GM13976 (cell line): ENCODE results near the gene OOSP3.

ENCODE experiments used
- DNase-seq: peaks from one replicate; pipeline ENCODE4 v3.0.0; 2012; ENCODE audit warnings: low spot score
- CTCF ChIP-seq: IDR thresholded peaks from 2 replicates; pipeline ENCODE4 v1.5.1; 2012; ENCODE audit warnings: borderline replicate concordance, mild to moderate bottlenecking; ENCODE audit not compliant: insufficient read depth; ENCODE audit errors: extremely low read depth, missing control alignments, control extremely low read depth
- in situ Hi-C: fragments of 300-500 bp; cut with MboI; formaldehyde crosslinking; loops from one replicate; pipeline ENCODE4 v1.12.0; 2022; ENCODE audit warnings: low sequenced_read_pairs, mixed read lengths, inconsistent platforms; ENCODE audit not compliant: unreplicated experiment

The OOSP3 gene

DNA sequence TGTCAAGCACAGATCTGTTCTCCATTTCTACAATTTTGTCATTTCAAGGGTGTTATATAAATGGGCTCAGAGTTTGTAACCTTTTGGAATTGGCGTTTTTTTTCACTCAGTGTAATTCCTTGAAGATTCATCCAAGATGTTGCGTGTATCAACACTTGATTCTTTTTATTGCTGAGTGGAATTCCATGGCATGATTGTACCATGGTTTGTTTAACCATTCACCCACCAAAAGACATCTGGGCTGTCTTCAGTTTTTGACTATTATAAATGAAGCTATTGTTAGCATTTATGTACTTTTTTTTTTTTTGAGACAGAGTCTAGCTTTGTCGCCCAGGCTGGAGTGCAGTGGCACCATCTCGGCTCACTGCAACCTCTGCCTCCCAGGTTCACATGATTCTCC, 62.5 kb downstream of the OOSP3 start:
- TF ChIP-seq CTCF: no peak
- no peak for DNase-seq
- in situ Hi-C loops: no loop called here

GRCh38 chr11:59943997-59944714, 65.6 kb downstream of the OOSP3 start:
- no peak for TF ChIP-seq CTCF
- in situ Hi-C loops: no loop called here
- DNase-seq: no peak

DNA sequence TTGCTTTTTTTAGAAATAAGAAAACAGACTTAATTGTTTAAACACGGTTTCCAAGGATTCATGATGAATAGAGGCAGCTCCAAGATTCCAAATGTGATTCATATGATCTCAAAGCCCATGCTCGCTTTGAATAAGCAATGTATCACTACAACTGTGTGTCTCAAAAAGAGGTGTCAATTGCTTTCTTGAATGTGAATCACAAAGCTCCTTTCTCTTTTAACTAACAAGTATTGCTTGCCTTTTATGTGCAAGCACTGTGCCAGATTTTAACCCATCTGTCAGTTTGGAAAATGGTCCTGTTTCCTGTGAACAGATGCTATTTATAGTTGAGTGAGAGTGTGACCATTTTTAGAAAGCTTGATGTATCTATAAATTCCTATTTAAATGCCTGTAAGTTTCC, 66.1 kb downstream of the OOSP3 start:
- no peak for DNase-seq
- no peak for TF ChIP-seq CTCF
- in situ Hi-C loops: no loop called here
